Activated CD8-positive, alpha-beta memory T cell treated with anti-CD3 and anti-CD28 coated beads, Interleukin-2, amount 50 U/mL, for 48 hours (primary cell): ENCODE measurements around the gene INTS3.
A peak's percentile ranks its signal among the peaks of the same experiment; 100 is the strongest.
"Not testable (repeated sequence)": the region's sequence is repeated elsewhere in the genome, so short reads cannot be mapped to it uniquely, and the experiment has no call there.

Experiments used
- DNase-seq: peaks from one replicate; pipeline ENCODE4 v3.0.0-alpha.2; 2020

Gene INTS3

GRCh38 chr1:153779781-153780541, 52.1 kb downstream of the INTS3 start:
- DNase-seq = no peak

GRCh38 chr1:153780551-153780950, 52.7 kb downstream of the INTS3 start:
- no peak for DNase-seq

- not testable (repeated sequence) for DNase-seq
These were observed 54.8 kb downstream of the INTS3 start for GRCh38 chr1:153782648-153783047.

GRCh38 chr1:153783233-153784190, 55.7 kb downstream of the INTS3 start:
- peak; percentile 95 for DNase-seq

GRCh38 chr1:153786038-153786790, 58.4 kb downstream of the INTS3 start:
- no peak for DNase-seq

- no peak for DNase-seq
These were observed 61.7 kb downstream of the INTS3 start for GRCh38 chr1:153789478-153790034.

- DNase-seq = no peak
These were observed 62.6 kb downstream of the INTS3 start for GRCh38 chr1:153790313-153790965.

GRCh38 chr1:153790966-153791647, 63.3 kb downstream of the INTS3 start:
- peak; percentile 54 for DNase-seq

GRCh38 chr1:153791648-153792253, 63.9 kb downstream of the INTS3 start:
- peak; percentile 58 for DNase-seq

GRCh38 chr1:153792631-153793041, 64.8 kb downstream of the INTS3 start:
- no peak for DNase-seq

GRCh38 chr1:153793261-153793972, 65.6 kb downstream of the INTS3 start:
- DNase-seq = no peak

GRCh38 chr1:153793973-153794615, 66.2 kb downstream of the INTS3 start:
- DNase-seq = no peak

- DNase-seq = no peak
These were observed 66.9 kb downstream of the INTS3 start for GRCh38 chr1:153794624-153795329.

GRCh38 chr1:153795330-153795837, 67.5 kb downstream of the INTS3 start:
- no peak for DNase-seq

- DNase-seq = no peak
These were observed 68.3 kb downstream of the INTS3 start for GRCh38 chr1:153795934-153796785.

GRCh38 chr1:153796786-153797659, 69.2 kb downstream of the INTS3 start:
- DNase-seq = peak; percentile 90

- no peak for DNase-seq
These were observed 70.6 kb downstream of the INTS3 start for GRCh38 chr1:153798468-153798780.
